ENCODE data around the gene ITSN2.

ITSN2 gene

GRCh38 chr2:24222946-24223345 is 137.4 kb downstream of the ITSN2 start:
- Mint-ChIP-seq H3K27ac (no peak overlapping the region), H3K4me3 (no peak overlapping the region), H3K4me1 (ENCODE audit: low read depth) (no peaks in the 10 kb centered on the region), H3K9me3 (no peaks in the 10 kb centered on the region), H3K27me3 (no peaks in the 10 kb centered on the region), H3K36me3 (ENCODE audit: low read depth) (peaks cover 92% of the 10 kb centered on the region)
- intact Hi-C loops (cut with micrococcal nuclease) = no loop called here

GRCh38 chr2:24221343-24222050 is 138.8 kb downstream of the ITSN2 start:
- H3K4me3 Mint-ChIP-seq = no peak overlapping the region
- no peaks in the 10 kb centered on the region for H3K9me3 Mint-ChIP-seq
- H3K27me3 Mint-ChIP-seq = no peaks in the 10 kb centered on the region
- intact Hi-C loops (cut with micrococcal nuclease) = no loop called here
- H3K4me1 Mint-ChIP-seq (ENCODE audit: low read depth) = no peaks in the 10 kb centered on the region
- H3K36me3 Mint-ChIP-seq (ENCODE audit: low read depth) = peaks cover 92% of the 10 kb centered on the region
- no peak overlapping the region for H3K27ac Mint-ChIP-seq

GRCh38 chr2:24220554-24221291 is 139.6 kb downstream of the ITSN2 start:
- Mint-ChIP-seq H3K27me3 (no peaks in the 10 kb centered on the region), H3K27ac (no peak overlapping the region), H3K9me3 (no peaks in the 10 kb centered on the region), H3K4me3 (no peak overlapping the region), H3K4me1 (ENCODE audit: low read depth) (no peaks in the 10 kb centered on the region), H3K36me3 (ENCODE audit: low read depth) (peaks cover 92% of the 10 kb centered on the region)
- intact Hi-C loops (cut with micrococcal nuclease) = no loop called here

- intact Hi-C loops (cut with micrococcal nuclease) = no loop called here
- Mint-ChIP-seq H3K27me3 (no peaks in the 10 kb centered on the region), H3K4me1 (ENCODE audit: low read depth) (no peaks in the 10 kb centered on the region), H3K36me3 (ENCODE audit: low read depth) (peaks cover 97% of the 10 kb centered on the region), H3K9me3 (no peaks in the 10 kb centered on the region), H3K4me3 (no peak overlapping the region), H3K27ac (no peak overlapping the region)
Measured at GRCh38 chr2:24214880-24215279, 145.5 kb downstream of the ITSN2 start.

- Mint-ChIP-seq H3K27ac (no peak overlapping the region), H3K4me1 (ENCODE audit: low read depth) (no peaks in the 10 kb centered on the region), H3K27me3 (no peaks in the 10 kb centered on the region), H3K4me3 (no peak overlapping the region), H3K36me3 (ENCODE audit: low read depth) (peaks cover 97% of the 10 kb centered on the region), H3K9me3 (no peaks in the 10 kb centered on the region)
- intact Hi-C loops (cut with micrococcal nuclease) = no loop called here
Measured at GRCh38 chr2:24211408-24211807, 148.9 kb downstream of the ITSN2 start.

- Mint-ChIP-seq H3K36me3 (ENCODE audit: low read depth) (peaks cover 97% of the 10 kb centered on the region), H3K27ac (no peak overlapping the region), H3K4me3 (no peak overlapping the region), H3K4me1 (ENCODE audit: low read depth) (no peaks in the 10 kb centered on the region), H3K27me3 (no peaks in the 10 kb centered on the region), H3K9me3 (no peaks in the 10 kb centered on the region)
- intact Hi-C loops (cut with micrococcal nuclease) = no loop called here
Measured at GRCh38 chr2:24210723-24211122, 149.6 kb downstream of the ITSN2 start.

GRCh38 chr2:24210106-24210455 is 150.3 kb downstream of the ITSN2 start:
- H3K4me3 Mint-ChIP-seq = no peak overlapping the region
- peaks cover 97% of the 10 kb centered on the region for H3K36me3 Mint-ChIP-seq (ENCODE audit: low read depth)
- no peaks in the 10 kb centered on the region for H3K27me3 Mint-ChIP-seq
- intact Hi-C loops (cut with micrococcal nuclease) = no loop called here
- H3K9me3 Mint-ChIP-seq = no peaks in the 10 kb centered on the region
- no peak overlapping the region for H3K27ac Mint-ChIP-seq
- H3K4me1 Mint-ChIP-seq (ENCODE audit: low read depth) = no peaks in the 10 kb centered on the region

GRCh38 chr2:24209389-24210105 is 150.8 kb downstream of the ITSN2 start:
- Mint-ChIP-seq H3K4me1 (ENCODE audit: low read depth) (no peaks in the 10 kb centered on the region), H3K27ac (no peak overlapping the region), H3K36me3 (ENCODE audit: low read depth) (peaks cover 97% of the 10 kb centered on the region), H3K9me3 (no peaks in the 10 kb centered on the region), H3K4me3 (no peak overlapping the region), H3K27me3 (no peaks in the 10 kb centered on the region)
- intact Hi-C loops (cut with micrococcal nuclease) = no loop called here

GRCh38 chr2:24208490-24208889 is 151.8 kb downstream of the ITSN2 start:
- Mint-ChIP-seq H3K4me1 (ENCODE audit: low read depth) (no peaks in the 10 kb centered on the region), H3K27me3 (no peaks in the 10 kb centered on the region), H3K36me3 (ENCODE audit: low read depth) (peaks cover 100% of the 10 kb centered on the region), H3K27ac (no peak overlapping the region), H3K4me3 (no peak overlapping the region), H3K9me3 (no peaks in the 10 kb centered on the region)
- intact Hi-C loops (cut with micrococcal nuclease) = no loop called here

GRCh38 chr2:24207359-24207758 is 153.0 kb downstream of the ITSN2 start:
- H3K27ac Mint-ChIP-seq = no peak overlapping the region
- H3K4me3 Mint-ChIP-seq = no peak overlapping the region
- H3K4me1 Mint-ChIP-seq (ENCODE audit: low read depth) = no peaks in the 10 kb centered on the region
- intact Hi-C loops (cut with micrococcal nuclease) = no loop called here
- no peaks in the 10 kb centered on the region for H3K27me3 Mint-ChIP-seq
- H3K36me3 Mint-ChIP-seq (ENCODE audit: low read depth) = peaks cover 99% of the 10 kb centered on the region
- H3K9me3 Mint-ChIP-seq = no peaks in the 10 kb centered on the region

- Mint-ChIP-seq H3K27ac (no peak overlapping the region), H3K27me3 (no peaks in the 10 kb centered on the region), H3K9me3 (no peaks in the 10 kb centered on the region), H3K4me1 (ENCODE audit: low read depth) (no peaks in the 10 kb centered on the region), H3K36me3 (ENCODE audit: low read depth) (peaks cover 99% of the 10 kb centered on the region), H3K4me3 (no peak overlapping the region)
- intact Hi-C loops (cut with micrococcal nuclease) = no loop called here
Measured at GRCh38 chr2:24206714-24207113, 153.6 kb downstream of the ITSN2 start.

- Mint-ChIP-seq H3K9me3 (no peaks in the 10 kb centered on the region), H3K27me3 (no peaks in the 10 kb centered on the region), H3K4me1 (ENCODE audit: low read depth) (no peaks in the 10 kb centered on the region), H3K27ac (no peak overlapping the region), H3K36me3 (ENCODE audit: low read depth) (peaks cover 99% of the 10 kb centered on the region), H3K4me3 (no peak overlapping the region)
- intact Hi-C loops (cut with micrococcal nuclease) = no loop called here
Measured at GRCh38 chr2:24206242-24206641, 154.1 kb downstream of the ITSN2 start.

GRCh38 chr2:24205131-24205530 is 155.2 kb downstream of the ITSN2 start:
- Mint-ChIP-seq H3K27ac (no peak overlapping the region), H3K36me3 (ENCODE audit: low read depth) (peaks cover 99% of the 10 kb centered on the region), H3K4me3 (no peak overlapping the region), H3K4me1 (ENCODE audit: low read depth) (no peaks in the 10 kb centered on the region), H3K9me3 (no peaks in the 10 kb centered on the region), H3K27me3 (no peaks in the 10 kb centered on the region)
- intact Hi-C loops (cut with micrococcal nuclease) = no loop called here

- intact Hi-C loops (cut with micrococcal nuclease) = no loop called here
- peaks cover 97% of the 10 kb centered on the region for H3K36me3 Mint-ChIP-seq (ENCODE audit: low read depth)
- H3K9me3 Mint-ChIP-seq = no peaks in the 10 kb centered on the region
Measured at GRCh38 chr2:24204505-24204904, 155.8 kb downstream of the ITSN2 start.

More at GRCh38 chr2:24204505-24204904, 155.8 kb downstream of the ITSN2 start:
- H3K27me3 Mint-ChIP-seq = no peaks in the 10 kb centered on the region
- no peak overlapping the region for H3K4me3 Mint-ChIP-seq
- no peaks in the 10 kb centered on the region for H3K4me1 Mint-ChIP-seq (ENCODE audit: low read depth)
- no peak overlapping the region for H3K27ac Mint-ChIP-seq
